ENCODE data around the gene BRI3BP.

BRI3BP gene

GRCh38 chr12:124952295-124952694 lies 41.1 kb upstream of the BRI3BP start:
- no peak overlapping the region for H3K4me3 ChIP-seq (ENCODE audit: low read depth, low read length)
- no peak for TF ChIP-seq CTCF (IDR thresholded peaks at IDR 0.05; ENCODE audit: insufficient read depth, low read depth, low read length, missing control alignments)
- no peak for DNase-seq (ENCODE audit: low read depth)

GRCh38 chr12:124952801-124953200 lies 40.6 kb upstream of the BRI3BP start:
- H3K4me3 ChIP-seq (ENCODE audit: low read depth, low read length) = no peak overlapping the region
- TF ChIP-seq CTCF (IDR thresholded peaks at IDR 0.05; ENCODE audit: insufficient read depth, low read depth, low read length, missing control alignments) = no peak
- DNase-seq (ENCODE audit: low read depth) = no peak

- H3K4me3 ChIP-seq (ENCODE audit: low read depth, low read length) = no peak overlapping the region
- DNase-seq (ENCODE audit: low read depth) = no peak
- TF ChIP-seq CTCF (IDR thresholded peaks at IDR 0.05; ENCODE audit: insufficient read depth, low read depth, low read length, missing control alignments) = no peak
Observed at GRCh38 chr12:124953689-124954405, 39.6 kb upstream of the BRI3BP start.

- TF ChIP-seq CTCF (IDR thresholded peaks at IDR 0.05; ENCODE audit: insufficient read depth, low read depth, low read length, missing control alignments) = no peak
- no peak overlapping the region for H3K4me3 ChIP-seq (ENCODE audit: low read depth, low read length)
- no peak for DNase-seq (ENCODE audit: low read depth)
Observed at GRCh38 chr12:124954771-124955170, 38.7 kb upstream of the BRI3BP start.

GRCh38 chr12:124956571-124956970 lies 36.9 kb upstream of the BRI3BP start:
- no peak for TF ChIP-seq CTCF (IDR thresholded peaks at IDR 0.05; ENCODE audit: insufficient read depth, low read depth, low read length, missing control alignments)
- no peak for DNase-seq (ENCODE audit: low read depth)

GRCh38 chr12:124961055-124961454 lies 32.4 kb upstream of the BRI3BP start:
- no peak for DNase-seq (ENCODE audit: low read depth)
- no peak overlapping the region for H3K4me3 ChIP-seq (ENCODE audit: low read depth, low read length)
- no peak for TF ChIP-seq CTCF (IDR thresholded peaks at IDR 0.05; ENCODE audit: insufficient read depth, low read depth, low read length, missing control alignments)

More at GRCh38 chr12:124956571-124956970, 36.9 kb upstream of the BRI3BP start:
- no peak overlapping the region for H3K4me3 ChIP-seq (ENCODE audit: low read depth, low read length)

GRCh38 chr12:124963211-124963610 lies 30.2 kb upstream of the BRI3BP start:
- no peak for DNase-seq (ENCODE audit: low read depth)

More at GRCh38 chr12:124963211-124963610, 30.2 kb upstream of the BRI3BP start:
- no peak for TF ChIP-seq CTCF (IDR thresholded peaks at IDR 0.05; ENCODE audit: insufficient read depth, low read depth, low read length, missing control alignments)
- no peak overlapping the region for H3K4me3 ChIP-seq (ENCODE audit: low read depth, low read length)
